ENCODE results near the gene NDNF. TPM values are rescaled to one million over a fixed set of nuclear protein-coding genes. Genes with fewer than 3 reads are reported as not detected.

NDNF gene
- total RNA-seq, 2 donors from 2014 or later = 0.47 TPM; not detected in 1

DNA sequence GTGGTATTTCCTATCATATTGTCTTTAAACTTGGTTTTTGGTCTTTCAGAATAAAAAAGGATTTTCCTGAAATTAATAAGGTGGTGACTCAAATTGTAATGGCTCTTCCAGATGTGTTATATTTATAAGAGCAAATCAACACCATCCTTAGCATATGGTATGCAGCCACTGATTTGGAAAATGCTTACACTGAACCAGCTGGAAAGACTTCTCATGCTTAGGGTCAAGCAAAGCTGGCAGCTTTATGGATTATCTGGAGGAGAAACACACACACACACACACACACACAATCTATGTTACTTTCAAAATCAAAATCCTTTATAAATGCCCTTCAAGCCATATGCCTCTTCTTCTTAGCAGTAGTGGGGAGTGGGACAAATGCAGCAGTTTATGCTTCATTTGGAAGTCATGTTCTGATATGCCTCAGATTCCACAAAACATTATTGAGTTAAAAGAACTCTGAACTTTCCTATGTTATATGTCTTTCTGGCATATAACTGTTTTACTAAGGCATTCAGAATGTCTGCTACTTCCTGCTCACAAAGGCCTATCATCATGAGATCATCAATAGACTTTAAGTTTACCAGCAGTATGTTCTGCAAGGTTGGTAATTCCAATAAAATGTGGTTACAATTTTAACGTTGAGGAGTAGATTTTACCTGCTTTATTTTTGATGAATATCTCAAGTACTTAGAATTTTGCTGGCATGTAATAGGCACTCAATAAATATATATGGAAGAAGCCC lies 76.9 kb downstream of the NDNF start:
- Mint-ChIP-seq H3K9me3 (peaks cover 0 to 5% of the 10 kb centered on the region in 2 donors), H3K36me3 (peaks cover 0 to 9% of the 10 kb centered on the region in 2 donors), H3K27ac (no peak overlapping the region)
- DNase-seq (ENCODE audit: low spot score in 2 of 2) = no peak
- ATAC-seq = no peak

DNA sequence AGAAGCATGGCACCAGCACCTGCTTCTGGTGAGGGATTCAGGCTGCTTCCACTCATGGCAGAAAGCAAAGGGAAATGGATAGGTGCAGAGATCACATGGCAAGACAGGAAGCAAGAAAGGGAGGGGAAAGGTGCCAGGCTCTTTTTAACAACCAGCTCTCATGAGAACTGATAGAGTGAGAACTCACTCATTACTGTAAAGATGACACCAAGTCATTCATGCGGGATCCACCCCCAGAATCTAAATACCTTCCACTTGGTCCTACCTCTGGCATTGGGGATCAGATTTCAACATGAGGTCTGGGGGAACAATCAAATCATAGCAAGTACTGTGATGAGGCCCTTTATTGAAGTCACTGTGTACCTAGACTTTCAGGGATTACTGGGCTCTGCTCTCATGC lies 77.8 kb downstream of the NDNF start:
- DNase-seq (ENCODE audit: low spot score in 2 of 2) (no peak), ATAC-seq (no peak)
- H3K27ac Mint-ChIP-seq = no peak overlapping the region
- peaks cover 0 to 5% of the 10 kb centered on the region in 2 donors for H3K9me3 Mint-ChIP-seq
- H3K36me3 Mint-ChIP-seq = peaks cover 0 to 11% of the 10 kb centered on the region in 2 donors

DNA sequence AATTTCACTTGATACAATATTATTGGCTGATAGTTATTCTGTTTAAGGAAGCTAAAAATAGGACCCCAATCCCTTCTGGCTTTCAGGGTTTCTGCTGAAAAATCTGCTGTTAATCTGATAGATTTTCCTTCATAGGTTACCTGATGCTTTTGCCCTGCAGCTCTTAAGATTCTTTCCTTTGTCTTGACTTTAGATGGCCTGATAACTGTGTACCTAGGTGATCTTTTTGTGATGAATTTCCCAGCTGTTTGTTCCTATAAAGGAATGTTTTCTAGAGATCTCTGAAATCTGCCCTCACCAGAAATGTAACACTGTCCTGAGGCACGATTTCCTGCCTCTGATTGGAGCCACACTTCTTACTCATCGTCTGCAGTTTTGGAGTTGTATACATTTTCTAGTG lies 80.5 kb downstream of the NDNF start:
- H3K9me3 Mint-ChIP-seq = peaks cover 0 to 15% of the 10 kb centered on the region in 2 donors
- H3K36me3 Mint-ChIP-seq = peaks cover 0 to 16% of the 10 kb centered on the region in 2 donors
- DNase-seq (ENCODE audit: low spot score in 2 of 2) (no peak), ATAC-seq (no peak)
- H3K27ac Mint-ChIP-seq = no peak overlapping the region

GRCh38 chr4:120990246-120990645 lies 82.1 kb downstream of the NDNF start:
- DNase-seq (ENCODE audit: low spot score in 2 of 2) (no peak), ATAC-seq (no peak)
- Mint-ChIP-seq H3K9me3 (peaks cover 0 to 13% of the 10 kb centered on the region in 2 donors), H3K27ac (no peak overlapping the region), H3K36me3 (peaks cover 0 to 16% of the 10 kb centered on the region in 2 donors)

Other genes with a start within 250 kb of the NDNF start
- 1 to 10 TPM in 1 of 2 donors, under 1 TPM in 1; 0.25 to 1.5 TPM for gene PRDM5, start 149.8 kb downstream of the NDNF start, total RNA-seq
- gene TNIP3, start 91.8 kb upstream of the NDNF start, total RNA-seq = 1 to 10 TPM; 3.2 to 5.4 TPM

Measured in activated naive CD4-positive, alpha-beta T cell treated with anti-CD3 and anti-CD28 coated beads, Interleukin-2, amount 50 U/mL, for 72 hours (primary cell).